CD4-positive, alpha-beta T cell treated with Interleukin-10 for 1 hour (primary cell): ENCODE results near the gene NPHS1.

Experiments
- DNase-seq: peaks from one replicate; pipeline ENCODE4 v3.0.0-alpha.2; 2020

NPHS1 gene

GRCh38 chr19:35786299-35787160 is 65.8 kb downstream of the NPHS1 start:
- DNase-seq, result no peak

- DNase-seq, result no peak
Observed at GRCh38 chr19:35785339-35785627, 67.0 kb downstream of the NPHS1 start.

- no peak for DNase-seq
Observed at GRCh38 chr19:35784503-35785338, 67.6 kb downstream of the NPHS1 start.

DNA sequence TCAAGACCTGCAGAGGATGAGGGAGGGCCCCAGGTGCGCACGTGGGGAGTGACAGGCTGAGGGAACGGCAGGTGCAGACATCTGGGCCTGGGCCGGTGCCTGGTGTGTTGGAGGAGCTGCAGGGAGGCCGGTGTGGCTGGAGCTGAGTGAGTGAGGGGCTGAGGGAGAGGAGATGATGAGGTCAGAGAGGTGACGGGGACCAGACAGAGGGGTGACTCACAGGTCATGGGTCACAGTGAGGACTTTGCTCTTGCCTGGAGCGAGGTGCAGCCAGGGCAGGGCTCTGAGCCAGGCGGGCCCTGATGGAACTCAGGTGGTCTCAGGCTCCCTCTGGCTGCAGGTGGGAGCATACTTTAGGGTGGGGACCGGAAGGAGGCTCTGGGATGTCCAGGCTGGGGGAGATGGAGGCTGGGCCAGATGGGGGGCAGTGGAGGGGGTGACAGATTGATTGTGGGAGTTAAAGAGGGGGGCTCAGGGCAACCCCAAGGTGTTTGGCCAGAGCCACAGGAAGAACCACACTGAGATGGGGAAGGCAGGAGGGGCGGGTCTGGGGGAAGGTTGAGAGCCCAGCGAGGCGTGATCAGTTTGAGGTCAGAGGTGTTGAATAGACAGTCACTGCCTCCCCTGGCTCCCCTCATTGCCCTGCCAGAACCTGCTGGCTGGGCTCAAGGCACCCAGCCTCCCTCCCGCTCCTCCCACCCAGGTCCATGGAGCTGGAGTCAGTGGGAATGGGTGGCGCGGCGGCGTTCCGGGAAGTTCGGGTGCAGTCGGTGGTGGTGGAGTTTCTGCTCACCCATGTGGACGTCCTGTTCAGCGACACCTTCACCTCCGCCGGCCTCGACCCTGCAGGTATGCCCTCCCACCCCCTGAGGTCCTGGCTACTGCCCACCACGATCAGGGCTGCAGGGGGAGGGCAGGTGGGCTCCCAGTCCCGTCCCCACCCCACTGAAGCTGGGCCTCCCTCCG is 68.6 kb downstream of the NPHS1 start:
- DNase-seq, result no peak

GRCh38 chr19:35782589-35782988 is 69.7 kb downstream of the NPHS1 start:
- DNase-seq, result no peak

DNA sequence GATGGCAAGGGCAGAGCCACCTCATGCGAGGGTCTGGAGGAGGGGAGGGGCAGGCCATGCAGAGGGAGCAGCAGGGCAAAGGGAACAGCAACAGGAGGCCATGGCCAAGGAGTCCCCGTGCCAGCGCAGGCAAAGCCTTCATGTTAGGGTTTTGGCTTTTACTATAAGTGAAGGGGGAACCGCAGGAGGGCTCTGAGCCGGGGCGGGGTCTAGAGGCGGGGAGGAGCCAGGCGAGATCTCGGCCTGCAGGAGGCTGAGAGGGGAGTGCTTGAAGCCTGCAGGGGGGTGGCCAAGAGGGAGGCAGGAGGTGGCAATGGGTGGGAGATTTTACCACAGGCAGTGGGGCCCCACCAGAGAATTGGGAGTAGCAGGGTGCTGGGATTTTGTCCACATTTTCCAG is 70.7 kb downstream of the NPHS1 start:
- no peak for DNase-seq

DNA sequence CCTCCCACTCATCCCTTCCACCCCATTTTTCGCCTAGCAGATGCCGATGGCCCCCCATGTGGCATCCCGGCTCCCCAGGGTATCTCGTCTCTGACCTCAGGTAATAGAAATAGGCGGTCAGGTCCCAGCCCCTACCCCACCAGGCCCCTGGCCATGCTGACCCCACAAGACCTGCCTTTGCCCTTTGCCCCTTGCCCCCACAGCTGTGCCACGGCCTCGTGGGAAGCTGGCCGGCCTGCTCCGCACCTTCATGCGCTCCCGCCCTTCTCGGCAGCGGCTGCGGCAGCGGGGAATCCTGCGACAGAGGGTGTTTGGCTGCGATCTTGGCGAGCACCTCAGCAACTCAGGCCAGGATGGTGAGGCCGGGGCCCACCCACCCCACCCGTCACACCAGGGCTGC is 71.6 kb downstream of the NPHS1 start:
- DNase-seq, result no peak

DNA sequence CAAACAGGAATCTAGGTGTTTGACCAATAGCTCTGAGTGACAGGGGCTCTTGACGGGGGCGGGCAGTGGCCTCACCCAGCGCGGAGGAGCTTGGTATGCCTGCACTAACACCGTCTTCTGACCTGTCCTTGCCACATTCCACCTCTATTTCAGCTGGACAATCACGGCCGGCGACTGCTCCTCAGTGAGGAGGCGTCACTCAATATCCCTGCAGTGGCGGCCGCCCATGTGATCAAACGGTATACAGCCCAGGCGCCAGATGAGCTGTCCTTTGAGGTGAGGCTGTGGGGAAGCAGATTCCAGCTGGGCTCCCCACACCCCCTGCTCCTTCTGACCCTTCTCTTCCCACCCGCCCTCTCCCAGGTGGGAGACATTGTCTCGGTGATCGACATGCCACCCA is 72.2 kb downstream of the NPHS1 start:
- DNase-seq, result no peak

DNA sequence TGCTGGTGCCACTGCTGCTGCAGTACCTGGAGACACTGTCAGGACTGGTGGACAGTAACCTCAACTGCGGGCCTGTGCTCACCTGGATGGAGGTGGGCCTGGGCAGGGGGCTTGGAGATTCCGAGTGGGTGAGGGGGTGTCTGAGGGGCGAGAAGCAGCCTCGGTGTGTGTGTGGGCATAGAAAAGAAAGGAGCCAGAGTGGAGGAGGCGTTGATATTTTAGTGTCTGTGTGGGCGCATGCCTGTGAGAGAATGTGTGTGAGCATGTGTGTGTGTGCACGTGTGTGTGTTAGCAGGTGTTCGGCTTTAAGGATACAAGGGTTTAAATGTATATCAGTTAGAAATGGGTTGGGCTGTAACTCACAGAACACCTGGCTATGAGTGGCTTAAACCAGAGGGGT is 73.3 kb downstream of the NPHS1 start:
- DNase-seq, result no peak

- no peak for DNase-seq
Observed at GRCh38 chr19:35777961-35778360, 74.3 kb downstream of the NPHS1 start.

- no peak for DNase-seq
Observed at GRCh38 chr19:35777086-35777841, 75.0 kb downstream of the NPHS1 start.

GRCh38 chr19:35776102-35776788 is 76.1 kb downstream of the NPHS1 start:
- no peak for DNase-seq
